ENCODE results near the gene PFDN1.

The PFDN1 gene

GRCh38 chr5:140296289-140296688 lies 6.6 kb downstream of the PFDN1 start:
- no peak for DNase-seq (ENCODE audit: low read depth)

- DNase-seq (ENCODE audit: low read depth) = peak; percentile 66
These were observed 7.5 kb downstream of the PFDN1 start for GRCh38 chr5:140295414-140295813.

DNA sequence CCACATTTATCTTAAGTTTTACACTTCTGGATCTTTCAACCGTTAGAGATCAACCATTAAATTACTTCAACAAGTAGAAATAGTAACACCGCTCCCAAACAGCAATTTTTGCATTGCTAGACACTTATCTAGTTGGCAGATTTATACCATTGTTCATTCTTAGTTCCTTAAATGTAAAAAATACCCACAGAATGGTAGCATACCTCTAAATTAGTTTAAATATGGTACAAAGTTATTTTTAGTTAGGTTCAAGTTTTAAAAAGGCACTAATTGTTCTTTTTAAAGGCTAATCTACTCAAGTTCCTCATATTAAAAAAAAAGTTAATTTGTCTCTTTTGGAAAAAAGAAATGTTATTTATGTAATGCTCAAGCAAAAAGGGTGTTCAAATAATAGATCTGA lies 8.1 kb downstream of the PFDN1 start:
- no peak for DNase-seq (ENCODE audit: low read depth)

DNA sequence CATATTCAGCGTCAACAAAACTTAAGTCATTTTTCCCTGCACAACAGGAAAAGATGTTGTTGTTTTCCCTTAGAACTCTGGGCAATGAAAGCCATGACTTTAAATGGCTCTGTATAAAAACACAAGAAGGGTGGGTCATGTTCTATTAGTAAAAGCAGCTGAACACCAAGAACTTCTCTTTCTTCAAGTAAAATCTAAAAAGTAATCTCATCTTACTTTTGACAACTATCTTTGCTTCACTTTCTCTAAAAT lies 9.1 kb downstream of the PFDN1 start:
- no peak for DNase-seq (ENCODE audit: low read depth)

DNA sequence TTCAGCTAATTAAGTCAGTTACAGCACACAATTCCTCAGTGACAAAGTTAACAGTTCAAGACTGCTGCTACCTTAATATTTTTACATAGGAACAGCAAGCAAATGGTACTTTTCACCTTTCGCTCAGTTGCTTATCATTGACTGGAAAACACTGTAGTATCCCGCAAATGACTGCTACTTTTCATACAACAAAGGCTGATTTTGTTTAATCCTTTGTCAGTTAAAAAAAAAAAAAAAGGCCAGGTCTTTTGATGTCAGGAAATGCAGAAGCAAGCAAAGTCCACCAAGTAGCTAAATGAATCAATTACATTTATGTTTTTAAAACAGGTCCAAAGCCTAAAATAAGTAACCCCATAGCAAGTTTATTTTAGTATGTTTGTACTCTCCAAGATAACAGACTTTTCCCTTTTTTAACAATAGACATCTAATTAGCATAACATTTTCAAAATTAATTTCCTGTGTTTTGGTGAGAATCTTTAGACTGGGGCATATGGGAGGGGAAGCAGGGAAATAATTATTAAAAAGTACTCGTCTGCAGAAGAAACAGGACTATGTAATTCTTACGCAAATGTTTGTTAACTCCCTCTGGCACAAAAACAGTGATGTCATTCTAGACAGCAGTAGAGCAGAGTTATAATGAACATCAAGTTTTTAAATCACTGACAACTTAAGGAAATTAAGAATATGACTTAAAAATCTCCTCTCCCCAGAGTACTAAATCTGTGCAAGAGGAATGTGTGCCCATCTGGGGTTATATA lies 9.6 kb downstream of the PFDN1 start:
- DNase-seq (ENCODE audit: low read depth) = no peak

GRCh38 chr5:140292212-140293036 lies 10.5 kb downstream of the PFDN1 start:
- no peak for DNase-seq (ENCODE audit: low read depth)

- DNase-seq (ENCODE audit: low read depth) = no peak
These were observed 14.9 kb downstream of the PFDN1 start for GRCh38 chr5:140287801-140288521.

DNA sequence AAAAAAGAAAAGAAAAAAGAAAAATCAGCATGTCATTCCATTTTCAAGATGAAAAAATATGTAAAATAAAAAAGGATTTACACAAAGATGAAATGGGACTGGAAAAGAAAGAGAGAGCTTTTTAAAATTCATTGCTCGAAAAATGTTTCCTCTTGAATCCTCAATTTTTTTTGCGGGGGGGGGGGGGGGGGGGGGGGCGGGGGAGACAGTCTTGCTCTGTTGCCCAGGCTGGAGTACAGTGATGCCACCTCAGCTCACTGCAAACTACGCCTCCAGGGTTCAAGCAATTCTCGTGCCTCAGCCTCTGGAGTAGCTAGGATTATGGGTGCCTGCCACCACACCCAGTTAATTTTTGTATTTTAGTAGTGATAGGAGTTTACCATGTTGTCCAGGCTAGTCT lies 16.5 kb downstream of the PFDN1 start:
- no peak for DNase-seq (ENCODE audit: low read depth)

DNA sequence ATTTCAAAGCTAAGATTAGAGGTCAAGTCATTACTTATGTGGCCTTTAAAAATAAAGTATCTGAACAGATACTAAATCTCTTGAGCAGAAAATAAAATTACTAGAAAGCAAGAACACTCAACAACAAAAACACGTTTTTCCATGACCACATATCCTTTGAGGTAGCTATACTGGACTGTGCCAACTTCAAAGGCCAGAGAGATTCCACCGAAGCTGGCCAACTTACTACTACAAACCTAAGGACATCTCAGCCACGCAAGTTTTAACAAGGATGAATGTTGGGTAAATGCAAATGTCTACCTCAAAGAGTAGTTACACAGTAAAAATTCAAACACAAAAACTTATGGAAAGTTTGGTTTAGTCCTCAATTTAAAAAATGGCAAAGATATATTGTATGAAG lies 18.9 kb downstream of the PFDN1 start:
- DNase-seq (ENCODE audit: low read depth) = no peak

- no peak for DNase-seq (ENCODE audit: low read depth)
These were observed 20.6 kb downstream of the PFDN1 start for GRCh38 chr5:140282266-140282665.

DNA sequence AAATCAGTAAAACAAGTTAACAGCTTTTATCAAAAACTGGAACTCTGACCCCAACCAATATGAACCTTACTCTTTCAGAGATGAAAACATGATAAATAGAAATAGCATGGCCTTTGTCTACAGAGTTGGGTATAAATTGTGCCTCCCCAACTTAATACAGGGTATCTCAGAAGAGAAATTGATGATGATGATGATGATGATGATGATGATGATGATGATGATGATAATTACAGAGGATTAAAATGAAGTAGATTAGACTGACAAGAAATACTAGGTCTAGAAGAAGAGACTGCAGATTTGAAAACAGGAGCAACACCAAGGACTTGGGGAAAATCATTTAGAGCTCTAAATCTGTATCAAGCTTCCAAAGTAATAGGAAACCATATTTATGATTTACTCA lies 27.1 kb downstream of the PFDN1 start:
- DNase-seq (ENCODE audit: low read depth) = no peak

DNA sequence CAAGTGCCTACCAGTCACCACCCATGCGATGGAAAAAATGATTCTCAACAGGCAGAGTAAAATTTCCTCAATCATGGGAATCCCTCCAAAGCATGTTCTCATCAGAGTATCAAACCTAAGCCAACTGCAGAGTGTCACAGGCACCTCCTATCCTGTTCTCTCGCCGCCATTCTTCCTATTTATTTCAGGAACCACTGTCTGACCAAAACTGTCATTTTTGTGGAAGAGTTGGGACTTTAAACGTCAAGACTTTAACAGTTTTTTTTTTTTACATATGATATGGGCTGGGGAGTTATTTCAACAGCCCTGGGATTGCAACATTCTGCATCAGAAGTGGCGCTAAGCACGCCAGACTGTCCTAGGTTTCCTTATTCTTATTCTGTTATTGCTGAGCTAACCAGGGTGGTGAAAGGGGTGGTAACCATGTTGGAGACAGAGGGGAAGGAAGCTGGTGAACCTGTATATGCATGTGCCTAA lies 29.5 kb downstream of the PFDN1 start:
- no peak for DNase-seq (ENCODE audit: low read depth)

GRCh38 chr5:140270008-140270407 lies 32.9 kb downstream of the PFDN1 start:
- DNase-seq (ENCODE audit: low read depth) = no peak

- DNase-seq (ENCODE audit: low read depth) = no peak
These were observed 35.3 kb downstream of the PFDN1 start for GRCh38 chr5:140267559-140268018.

- no peak for DNase-seq (ENCODE audit: low read depth)
These were observed 35.7 kb downstream of the PFDN1 start for GRCh38 chr5:140267201-140267540.

DNA sequence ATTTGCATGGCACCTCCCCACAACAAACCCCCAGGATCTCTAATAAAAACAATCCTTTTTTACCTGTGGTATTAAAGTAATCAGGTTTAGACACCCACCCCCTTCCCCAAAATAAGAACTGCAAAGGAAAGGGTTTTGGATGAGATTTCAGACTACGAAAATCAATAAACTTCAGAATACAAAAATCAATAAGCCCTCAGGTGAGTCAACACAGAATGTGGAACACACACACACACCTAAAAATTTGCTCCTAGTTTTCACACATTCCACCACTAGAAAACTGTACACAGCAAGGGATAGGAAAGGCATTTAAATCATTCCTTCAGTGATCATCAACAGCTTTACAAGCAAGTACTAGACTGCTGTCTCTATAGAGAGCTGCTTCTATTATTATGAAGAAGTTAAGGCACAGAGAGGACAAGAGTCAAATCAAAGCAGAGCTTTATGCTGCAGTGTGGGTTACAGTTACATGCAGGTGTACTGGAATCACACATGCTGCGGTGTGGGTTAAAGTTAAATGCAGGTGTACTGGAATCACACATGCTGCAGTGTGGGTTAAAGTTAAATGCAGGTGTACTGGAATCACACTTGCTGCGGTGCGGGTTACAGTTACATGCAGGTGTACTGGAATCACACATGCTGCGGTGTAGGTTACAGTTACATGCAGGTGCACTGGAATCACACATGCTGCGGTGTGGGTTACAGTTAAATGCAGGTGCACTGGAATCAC lies 36.3 kb downstream of the PFDN1 start:
- no peak for DNase-seq (ENCODE audit: low read depth)

- DNase-seq (ENCODE audit: low read depth) = no peak
These were observed 37.1 kb downstream of the PFDN1 start for GRCh38 chr5:140265845-140266244.

- no peak for DNase-seq (ENCODE audit: low read depth)
These were observed 40.1 kb downstream of the PFDN1 start for GRCh38 chr5:140262839-140263238.

DNA sequence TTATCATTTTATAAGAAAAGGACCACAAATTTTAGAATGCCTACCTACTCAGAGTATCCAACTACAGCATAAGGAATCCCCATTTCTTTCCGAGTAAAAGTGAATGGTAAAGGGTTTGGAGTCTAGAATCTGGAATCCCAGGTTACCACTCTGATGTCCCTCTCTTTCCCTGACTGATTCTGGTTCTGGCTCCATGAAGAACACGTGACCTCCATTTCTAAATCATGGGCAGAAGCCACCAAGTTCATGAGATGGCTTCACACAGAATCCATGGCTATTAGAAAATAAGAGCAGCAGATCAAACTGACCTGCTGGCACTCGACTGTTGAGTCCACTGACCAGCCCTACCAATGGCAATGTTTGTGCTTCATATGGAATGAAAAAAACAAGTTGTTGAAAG lies 40.7 kb downstream of the PFDN1 start:
- DNase-seq (ENCODE audit: low read depth) = no peak

GRCh38 chr5:140261403-140262171 lies 41.3 kb downstream of the PFDN1 start:
- DNase-seq (ENCODE audit: low read depth) = peak; percentile 45

- no peak for DNase-seq (ENCODE audit: low read depth)
These were observed 42.7 kb downstream of the PFDN1 start for GRCh38 chr5:140260089-140260656.
